GM12878 (cell line): ENCODE measurements around the gene BATF3. TPM values are rescaled to one million over a fixed set of nuclear protein-coding genes. Genes with fewer than 3 reads are reported as not detected.
A peak's percentile ranks its signal among the peaks of the same experiment; 100 is the strongest.

ENCODE experiments used
- BHLHE40 ChIP-seq, 2 experiments: fragments of 450-650 bp in 1 of 2; IDR thresholded peaks; 2 replicates each; pipeline ENCODE4 v1.6.1; 2011 to 2017; ENCODE audit warnings: low read depth in 2 of 2, borderline replicate concordance in 1 of 2, improper control_type of control experiment in 1 of 2, low read length in 1 of 2, mild to moderate bottlenecking in 1 of 2
- HCFC1 ChIP-seq: fragments of 150-350 bp; IDR thresholded peaks from 2 replicates; pipeline ENCODE4 v1.6.1; 2014; ENCODE audit warnings: low read length
- TCF3 ChIP-seq: IDR thresholded peaks from 2 replicates; pipeline ENCODE4 v1.6.1; 2012; ENCODE audit warnings: low read depth, mild to moderate bottlenecking, low read length, borderline replicate concordance; ENCODE audit not compliant: insufficient read depth
- ZBED1 ChIP-seq: IDR thresholded peaks from 2 replicates; pipeline ENCODE4 v1.6.1; 2016; ENCODE audit warnings: borderline replicate concordance
- ZZZ3 ChIP-seq: IDR thresholded peaks from 2 replicates; pipeline ENCODE4 v1.6.1; 2011; ENCODE audit warnings: low read depth; ENCODE audit not compliant: control insufficient read depth, insufficient read length
- polyA plus RNA-seq, 11 experiments: library from polyadenylated mRNA; depleted of rRNA in 4 of 11; unstranded in 6 of 11; stranded (reverse) in 5 of 11; fragments of >200 nt; fragmentation: Nextera tagmentation in 4 of 11; fragmentation: Illumina TruSeq in 1 of 11; extraction: Ambion mirVana in 4 of 11; extraction: Trizol in 1 of 11; gene quantifications; 1 replicate in 1 of 11; 2 replicates in 10 of 11; pipeline versions ENCODE4 v1.2.1 to v1.2.3, GENCODE V29; 2011 to 2016; ENCODE audit warnings: inconsistent platforms in 2 of 11, missing spikeins in 2 of 11, low read depth in 1 of 11
- total RNA-seq, 4 experiments: library from RNA; depleted of rRNA in 3 of 4; stranded (reverse); fragments of >200 nt in 3 of 4; fragmentation: Illumina TruSeq in 1 of 4; extraction: Trizol in 1 of 4; gene quantifications; 2 replicates each; pipeline versions ENCODE4 v1.2.1 to v1.2.3, GENCODE V29; 2013 to 2021
- TF ChIP-seq, protein P1 (sequence below): IDR thresholded peaks from 2 replicates; pipeline ENCODE4 v1.6.1; 2011; ENCODE audit warnings: borderline replicate concordance, low read depth, mild to moderate bottlenecking, moderate library complexity, mixed read lengths, low read length; ENCODE audit not compliant: insufficient read depth; ENCODE audit errors: extremely low read length
- TF ChIP-seq, protein P2 (sequence below): fragments of 450-650 bp; IDR thresholded peaks from 2 replicates; pipeline ENCODE4 v1.6.1; 2017; ENCODE audit warnings: mild to moderate bottlenecking
- TF ChIP-seq, protein P3 (sequence below): IDR thresholded peaks from 2 replicates; pipeline ENCODE4 v1.6.1; 2011; ENCODE audit warnings: low read depth, low read length, improper control_type of control experiment, borderline replicate concordance

BATF3 gene
- total and polyA plus RNA-seq, 10 of the 15 experiments (the other 5 are each of a cell fraction or from before 2014, with no cell fraction given), result 11.1 to 56.8 (median 30.8) TPM

DNA sequence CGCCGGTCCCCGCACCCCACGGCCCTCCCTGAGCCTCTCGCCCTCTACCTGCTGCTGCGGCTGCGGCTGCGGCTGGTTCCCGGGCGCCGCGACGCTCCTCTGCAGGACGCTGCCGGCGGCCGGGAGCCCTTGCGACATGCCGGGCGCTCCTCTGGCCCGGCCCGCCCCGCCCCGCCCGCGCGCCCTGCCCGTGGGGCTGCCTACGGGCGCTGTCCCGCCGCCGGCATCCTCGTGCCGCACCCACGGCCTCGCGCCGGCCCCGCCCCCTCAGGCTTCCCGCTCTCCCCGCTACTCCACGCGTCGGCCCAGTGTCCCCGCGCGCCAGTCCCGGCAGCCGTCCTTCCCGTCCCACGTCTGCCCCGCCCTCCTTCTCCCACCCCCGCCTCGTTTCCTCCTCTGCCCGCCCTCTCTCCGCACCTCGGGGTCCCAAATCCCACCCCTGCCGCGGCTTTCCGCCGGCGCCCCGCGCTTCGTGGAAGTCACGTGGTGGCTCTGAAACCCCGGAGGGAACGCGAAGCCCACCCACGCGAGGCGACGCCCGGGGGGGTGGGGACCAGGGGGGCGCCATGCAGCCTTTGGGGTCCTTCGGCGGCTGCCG is at the start of gene BATF3 (continued):
- no peak for TF ChIP-seq TCF3
- no peak for TF ChIP-seq ZZZ3
- 0 out of 4 replicates have a peak, but pooled peaks of 1 of the 2 experiments have one; percentile 45 for TF ChIP-seq BHLHE40 (IDR thresholded peaks at IDR 0.05; ENCODE audit: borderline replicate concordance in 1 of 2, low read depth in 2 of 2, low read length in 1 of 2)
- TF ChIP-seq, protein P1, sequence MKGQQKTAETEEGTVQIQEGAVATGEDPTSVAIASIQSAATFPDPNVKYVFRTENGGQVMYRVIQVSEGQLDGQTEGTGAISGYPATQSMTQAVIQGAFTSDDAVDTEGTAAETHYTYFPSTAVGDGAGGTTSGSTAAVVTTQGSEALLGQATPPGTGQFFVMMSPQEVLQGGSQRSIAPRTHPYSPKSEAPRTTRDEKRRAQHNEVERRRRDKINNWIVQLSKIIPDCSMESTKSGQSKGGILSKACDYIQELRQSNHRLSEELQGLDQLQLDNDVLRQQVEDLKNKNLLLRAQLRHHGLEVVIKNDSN, result peak; percentile 73
- TF ChIP-seq HCFC1, result no peak
- no peak for TF ChIP-seq ZBED1
- TF ChIP-seq, protein P2, sequence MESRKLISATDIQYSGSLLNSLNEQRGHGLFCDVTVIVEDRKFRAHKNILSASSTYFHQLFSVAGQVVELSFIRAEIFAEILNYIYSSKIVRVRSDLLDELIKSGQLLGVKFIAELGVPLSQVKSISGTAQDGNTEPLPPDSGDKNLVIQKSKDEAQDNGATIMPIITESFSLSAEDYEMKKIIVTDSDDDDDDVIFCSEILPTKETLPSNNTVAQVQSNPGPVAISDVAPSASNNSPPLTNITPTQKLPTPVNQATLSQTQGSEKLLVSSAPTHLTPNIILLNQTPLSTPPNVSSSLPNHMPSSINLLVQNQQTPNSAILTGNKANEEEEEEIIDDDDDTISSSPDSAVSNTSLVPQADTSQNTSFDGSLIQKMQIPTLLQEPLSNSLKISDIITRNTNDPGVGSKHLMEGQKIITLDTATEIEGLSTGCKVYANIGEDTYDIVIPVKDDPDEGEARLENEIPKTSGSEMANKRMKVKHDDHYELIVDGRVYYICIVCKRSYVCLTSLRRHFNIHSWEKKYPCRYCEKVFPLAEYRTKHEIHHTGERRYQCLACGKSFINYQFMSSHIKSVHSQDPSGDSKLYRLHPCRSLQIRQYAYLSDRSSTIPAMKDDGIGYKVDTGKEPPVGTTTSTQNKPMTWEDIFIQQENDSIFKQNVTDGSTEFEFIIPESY, result no peak
- TF ChIP-seq, protein P3, sequence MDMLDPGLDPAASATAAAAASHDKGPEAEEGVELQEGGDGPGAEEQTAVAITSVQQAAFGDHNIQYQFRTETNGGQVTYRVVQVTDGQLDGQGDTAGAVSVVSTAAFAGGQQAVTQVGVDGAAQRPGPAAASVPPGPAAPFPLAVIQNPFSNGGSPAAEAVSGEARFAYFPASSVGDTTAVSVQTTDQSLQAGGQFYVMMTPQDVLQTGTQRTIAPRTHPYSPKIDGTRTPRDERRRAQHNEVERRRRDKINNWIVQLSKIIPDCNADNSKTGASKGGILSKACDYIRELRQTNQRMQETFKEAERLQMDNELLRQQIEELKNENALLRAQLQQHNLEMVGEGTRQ, result peak; percentile 4; the same call in 1 of the 2 replicates
